ENCODE measurements around the gene UBAP2.

UBAP2 gene, protein sequence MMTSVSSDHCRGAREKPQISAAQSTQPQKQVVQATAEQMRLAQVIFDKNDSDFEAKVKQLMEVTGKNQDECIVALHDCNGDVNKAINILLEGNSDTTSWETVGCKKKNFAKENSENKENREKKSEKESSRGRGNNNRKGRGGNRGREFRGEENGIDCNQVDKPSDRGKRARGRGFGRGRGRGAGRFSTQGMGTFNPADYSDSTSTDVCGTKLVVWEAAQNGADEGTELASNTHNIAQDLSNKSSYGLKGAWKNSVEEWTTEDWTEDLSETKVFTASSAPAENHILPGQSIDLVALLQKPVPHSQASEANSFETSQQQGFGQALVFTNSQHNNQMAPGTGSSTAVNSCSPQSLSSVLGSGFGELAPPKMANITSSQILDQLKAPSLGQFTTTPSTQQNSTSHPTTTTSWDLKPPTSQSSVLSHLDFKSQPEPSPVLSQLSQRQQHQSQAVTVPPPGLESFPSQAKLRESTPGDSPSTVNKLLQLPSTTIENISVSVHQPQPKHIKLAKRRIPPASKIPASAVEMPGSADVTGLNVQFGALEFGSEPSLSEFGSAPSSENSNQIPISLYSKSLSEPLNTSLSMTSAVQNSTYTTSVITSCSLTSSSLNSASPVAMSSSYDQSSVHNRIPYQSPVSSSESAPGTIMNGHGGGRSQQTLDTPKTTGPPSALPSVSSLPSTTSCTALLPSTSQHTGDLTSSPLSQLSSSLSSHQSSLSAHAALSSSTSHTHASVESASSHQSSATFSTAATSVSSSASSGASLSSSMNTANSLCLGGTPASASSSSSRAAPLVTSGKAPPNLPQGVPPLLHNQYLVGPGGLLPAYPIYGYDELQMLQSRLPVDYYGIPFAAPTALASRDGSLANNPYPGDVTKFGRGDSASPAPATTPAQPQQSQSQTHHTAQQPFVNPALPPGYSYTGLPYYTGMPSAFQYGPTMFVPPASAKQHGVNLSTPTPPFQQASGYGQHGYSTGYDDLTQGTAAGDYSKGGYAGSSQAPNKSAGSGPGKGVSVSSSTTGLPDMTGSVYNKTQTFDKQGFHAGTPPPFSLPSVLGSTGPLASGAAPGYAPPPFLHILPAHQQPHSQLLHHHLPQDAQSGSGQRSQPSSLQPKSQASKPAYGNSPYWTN

DNA sequence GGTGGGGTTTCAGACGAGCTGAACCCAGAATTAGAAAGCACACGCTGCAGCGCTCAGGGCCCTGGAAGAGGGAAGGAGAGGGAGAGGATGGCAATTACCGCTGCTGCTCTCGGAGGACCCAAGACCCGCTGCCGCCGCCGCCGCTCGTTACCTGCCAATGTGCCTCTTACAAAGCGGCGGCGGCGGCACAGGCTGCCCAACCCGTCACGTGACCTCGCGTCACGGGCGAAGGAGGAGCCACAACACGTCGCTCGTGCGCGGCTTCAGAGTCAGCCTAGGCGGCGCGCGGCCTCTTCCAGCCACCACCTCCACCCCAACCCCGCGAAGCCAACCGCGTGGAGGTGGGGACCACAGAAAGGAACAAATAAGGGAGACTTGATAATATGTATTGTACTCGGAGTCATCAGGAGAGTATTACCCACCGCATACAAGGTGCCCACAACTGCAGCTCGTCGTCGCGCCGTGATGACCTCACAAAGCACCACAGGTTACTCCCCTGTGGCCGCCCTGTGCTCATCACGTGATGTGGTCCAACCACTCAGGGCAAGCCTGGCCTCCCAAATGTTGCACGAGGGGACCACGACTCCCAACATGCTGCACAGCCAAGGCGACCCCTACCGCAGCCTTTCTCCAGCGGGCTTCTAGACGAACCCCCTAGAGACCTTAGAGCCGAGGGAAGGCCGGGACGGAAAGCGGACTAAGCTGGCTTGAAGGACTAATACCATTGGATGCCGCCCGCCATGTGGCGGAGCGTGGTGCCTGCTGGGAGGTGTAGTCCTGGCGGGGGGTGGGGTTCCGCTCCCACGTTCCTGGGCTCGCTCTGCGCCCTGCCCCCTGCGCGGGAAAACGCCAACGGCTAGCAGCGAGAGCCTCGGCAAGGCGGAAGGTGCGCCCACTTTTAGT is at the start of gene UBAP2:
TSS of gene UBAP2 (minus strand) at position 161 of the 903 bp plus-strand sequence. CDS start 31,739 bp downstream, outside the sequence.
- in situ Hi-C loops (cut with MboI; ENCODE audit: low sequenced_read_pairs), result no loop called here

DNA sequence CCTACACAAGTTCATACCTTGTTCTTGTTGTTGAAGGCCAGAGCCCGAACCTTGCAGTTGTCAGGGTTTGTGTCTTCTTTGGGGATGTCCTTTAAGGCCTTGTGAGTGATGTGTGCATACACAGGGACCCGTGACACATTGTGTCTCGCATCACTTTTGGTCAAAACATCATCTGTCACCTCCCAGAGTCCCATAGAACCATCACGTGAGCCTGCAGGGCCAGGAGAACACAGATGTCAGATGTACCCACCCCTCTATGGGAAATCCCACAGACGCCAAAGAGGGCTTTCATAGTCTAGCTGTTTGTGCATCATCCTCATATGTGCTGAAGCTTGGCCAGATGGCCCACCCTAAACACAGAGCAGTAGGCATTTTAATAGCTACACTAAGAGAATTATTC is 49.6 kb upstream of the UBAP2 start:
- in situ Hi-C loops (cut with MboI; ENCODE audit: low sequenced_read_pairs), result no loop called here

DNA sequence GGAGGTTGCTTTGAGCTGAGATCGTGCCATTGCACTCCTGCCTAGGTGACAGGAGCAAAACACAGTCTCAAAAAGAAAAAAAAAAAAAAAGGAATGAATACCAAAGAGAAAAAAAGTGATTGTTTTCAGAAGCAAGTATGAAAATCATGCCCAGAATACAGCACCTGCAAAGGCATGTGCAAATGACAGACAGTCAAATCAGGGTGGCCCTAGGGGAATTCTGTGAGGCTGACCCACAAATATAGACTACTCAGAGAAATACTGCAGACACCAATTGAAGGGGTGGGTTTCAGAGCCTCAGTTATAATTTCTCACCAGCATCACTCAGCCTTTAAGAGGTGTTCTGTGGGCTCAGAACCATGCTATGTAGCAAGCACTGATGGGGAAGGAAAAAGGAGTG is 49.2 kb upstream of the UBAP2 start:
- in situ Hi-C loops (cut with MboI; ENCODE audit: low sequenced_read_pairs), result no loop called here

DNA sequence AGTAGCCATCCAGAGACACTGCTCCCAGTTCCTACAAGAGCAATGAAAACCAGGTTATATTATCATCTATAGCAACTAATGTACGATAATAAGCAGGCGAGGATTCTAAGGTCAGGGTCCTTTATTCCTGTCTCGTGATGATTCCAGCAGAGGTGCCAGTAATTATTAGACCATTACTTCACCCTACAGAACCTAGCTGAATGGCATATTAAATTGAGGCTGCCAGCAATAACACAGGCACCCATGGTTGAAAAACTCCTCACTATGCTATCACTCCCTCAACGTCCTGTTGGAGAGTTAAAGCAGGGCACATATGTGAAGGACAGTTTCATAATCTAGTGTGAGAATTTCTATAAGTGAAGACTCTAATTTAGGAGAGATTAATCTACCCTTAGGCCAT is 48.1 kb upstream of the UBAP2 start:
- in situ Hi-C loops (cut with MboI; ENCODE audit: low sequenced_read_pairs), result no loop called here

DNA sequence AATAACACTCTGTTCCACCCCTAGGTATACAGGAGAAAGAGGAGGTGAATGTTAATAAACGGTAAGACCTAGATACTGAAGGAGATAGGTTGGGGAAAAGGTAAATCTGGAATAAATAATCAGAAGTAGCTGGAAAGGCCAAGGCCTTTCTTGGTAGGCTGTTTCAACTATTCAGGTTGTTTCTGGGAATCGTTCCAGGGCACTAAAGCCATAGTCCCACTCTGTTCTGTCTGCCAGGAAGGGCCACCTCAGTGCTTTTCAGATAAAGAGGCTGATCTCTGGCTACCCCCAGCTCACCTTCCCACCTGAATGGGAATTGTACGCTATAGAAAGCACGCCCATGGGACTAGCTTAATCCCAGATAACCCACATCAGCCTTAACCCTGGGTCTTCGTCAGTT is 44.9 kb upstream of the UBAP2 start:
- in situ Hi-C loops (cut with MboI; ENCODE audit: low sequenced_read_pairs), result no loop called here

DNA sequence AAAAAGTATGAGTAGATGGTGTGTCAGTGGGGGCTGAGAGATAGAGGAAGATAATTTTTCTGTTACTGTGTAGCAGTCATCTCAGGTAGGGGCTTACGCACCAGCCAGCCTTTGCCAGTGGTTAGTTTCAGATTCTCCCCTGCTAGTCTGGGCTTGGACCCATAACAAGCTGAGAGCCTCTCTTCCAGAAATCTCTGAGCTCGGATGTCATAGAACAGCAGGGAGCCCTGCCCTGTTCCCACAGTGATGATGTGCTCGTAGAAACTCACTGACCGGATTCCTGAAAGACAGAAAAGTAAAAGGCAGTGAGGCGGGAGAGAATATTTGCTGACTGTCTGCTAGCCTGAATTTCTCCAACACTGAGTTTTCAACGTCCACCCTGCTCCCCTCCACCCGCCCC is 40.6 kb upstream of the UBAP2 start:
- in situ Hi-C loops (cut with MboI; ENCODE audit: low sequenced_read_pairs), result no loop called here

DNA sequence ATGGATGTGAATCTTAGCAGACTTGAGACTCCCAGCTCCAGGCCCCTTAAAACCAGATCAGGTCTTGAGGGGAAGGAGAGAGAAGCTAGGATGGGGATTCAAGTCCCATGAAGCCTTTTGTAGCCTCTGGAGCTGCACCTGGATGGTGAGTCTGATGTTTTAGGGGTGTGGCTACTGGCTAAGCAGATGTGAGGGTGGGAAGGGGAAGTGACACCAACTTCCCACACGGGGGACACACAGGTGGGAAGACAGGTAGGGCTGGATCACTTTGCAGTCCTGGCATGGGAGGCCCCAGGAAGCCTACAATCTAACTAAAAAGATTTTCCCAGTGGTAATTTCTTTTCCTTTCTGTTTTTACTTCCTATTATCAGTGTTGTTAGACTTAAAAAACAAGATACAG is 38.7 kb upstream of the UBAP2 start:
- in situ Hi-C loops (cut with MboI; ENCODE audit: low sequenced_read_pairs), result no loop called here

DNA sequence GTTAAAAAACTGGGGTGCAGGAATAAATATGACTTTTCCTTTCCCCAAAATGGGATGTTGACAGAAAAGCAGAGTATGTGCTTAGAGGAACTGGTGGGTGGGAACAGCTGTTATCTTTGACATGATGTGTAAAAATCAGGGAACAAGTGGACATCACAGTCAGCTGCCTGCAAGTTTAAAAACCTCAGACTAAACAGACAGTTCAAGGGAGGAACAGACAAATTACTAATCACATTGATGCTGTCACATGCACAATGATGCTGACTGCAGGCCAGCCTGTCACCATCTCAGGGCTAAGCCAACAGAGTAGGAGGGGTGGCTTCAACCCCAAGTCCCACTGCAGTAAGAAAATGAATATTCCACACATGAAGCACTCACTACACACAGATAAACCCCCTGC is 38.2 kb upstream of the UBAP2 start:
- in situ Hi-C loops (cut with MboI; ENCODE audit: low sequenced_read_pairs), result no loop called here

DNA sequence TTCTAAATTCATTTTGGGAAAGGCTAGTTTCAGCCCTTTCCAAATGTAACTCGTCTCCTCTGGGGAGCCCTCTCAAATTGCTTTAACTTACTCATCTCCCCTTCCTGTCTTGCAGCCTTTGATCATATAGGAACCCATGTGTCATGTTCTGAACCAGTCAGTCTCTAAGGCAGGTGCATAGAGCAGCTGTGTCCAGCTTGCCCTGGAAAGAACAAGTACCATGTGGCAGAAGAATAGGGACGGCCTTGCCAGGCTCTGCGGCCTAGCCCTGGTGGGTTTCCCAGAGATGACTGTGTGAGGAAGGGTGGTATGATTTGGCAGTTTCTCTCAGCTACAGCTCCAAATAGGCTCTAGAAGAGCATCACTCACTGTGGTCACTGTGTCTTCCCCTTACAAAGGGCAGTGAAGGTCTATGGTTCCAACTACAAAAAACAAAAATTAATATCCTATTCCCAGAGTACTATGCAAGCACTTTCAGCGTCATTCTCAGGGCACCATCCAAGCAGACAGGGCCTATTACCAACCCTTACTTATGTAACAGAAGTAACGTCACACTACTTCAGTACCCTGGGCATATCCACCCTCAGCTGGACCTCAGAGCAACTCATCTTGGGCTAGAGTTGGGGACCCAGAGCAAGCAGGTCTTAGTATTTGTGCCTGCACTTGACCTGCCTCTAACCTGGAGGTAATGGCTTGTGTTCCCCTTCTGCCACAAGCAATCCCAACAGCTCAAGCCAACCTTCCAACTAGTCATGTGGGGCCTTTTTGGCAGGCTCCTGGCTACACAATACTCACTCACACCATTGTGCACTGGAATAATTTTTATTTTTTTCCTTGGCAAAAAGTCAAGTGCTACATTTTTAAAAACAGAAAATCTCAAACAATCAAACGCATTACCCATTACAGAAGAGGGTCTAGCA is 37.2 kb upstream of the UBAP2 start:
- in situ Hi-C loops (cut with MboI; ENCODE audit: low sequenced_read_pairs), result no loop called here

DNA sequence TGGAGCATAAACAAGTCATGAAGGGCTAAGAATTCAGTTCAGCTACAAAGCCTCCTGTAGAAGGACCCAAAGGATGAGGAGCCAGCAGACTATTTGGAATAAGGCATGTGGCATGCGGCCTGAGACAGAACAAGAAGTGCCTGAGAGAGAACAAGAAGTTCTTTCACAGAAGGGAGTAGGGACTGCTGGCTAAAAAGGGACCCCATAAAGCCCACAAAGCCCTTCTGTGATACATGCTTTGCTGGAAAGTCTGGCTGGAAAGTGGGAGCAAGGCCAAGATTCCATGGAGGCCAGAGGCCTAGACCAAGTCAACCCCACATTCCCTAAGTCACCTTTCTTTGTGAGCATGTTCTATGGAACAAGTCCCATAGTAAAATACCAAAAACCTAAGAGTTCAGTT is 35.9 kb upstream of the UBAP2 start:
- in situ Hi-C loops (cut with MboI; ENCODE audit: low sequenced_read_pairs), result no loop called here

DNA sequence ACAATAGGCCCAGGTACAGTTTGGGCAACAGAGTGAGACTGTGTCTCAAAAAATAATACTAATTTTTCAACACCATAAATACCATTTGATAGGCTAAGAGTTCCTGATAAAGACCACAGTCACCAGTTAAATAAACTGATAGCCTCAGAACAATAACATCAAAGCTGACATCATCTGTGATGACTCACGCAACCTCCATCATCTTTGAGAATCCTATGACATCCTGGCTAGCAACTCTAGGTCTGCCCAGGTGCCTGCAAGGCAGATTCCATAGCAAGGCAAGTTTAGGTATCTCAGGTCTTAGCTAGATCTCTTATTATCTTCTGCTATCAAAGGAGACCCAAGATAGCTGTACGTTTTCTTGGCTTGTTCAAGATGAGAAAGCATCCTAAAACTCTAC is 30.5 kb upstream of the UBAP2 start:
- in situ Hi-C loops (cut with MboI; ENCODE audit: low sequenced_read_pairs), result loop anchor here (10.0 kb wide), 2 partner anchors 64 to 284 kb away; partner anchors contain the start of gene PRSS3

DNA sequence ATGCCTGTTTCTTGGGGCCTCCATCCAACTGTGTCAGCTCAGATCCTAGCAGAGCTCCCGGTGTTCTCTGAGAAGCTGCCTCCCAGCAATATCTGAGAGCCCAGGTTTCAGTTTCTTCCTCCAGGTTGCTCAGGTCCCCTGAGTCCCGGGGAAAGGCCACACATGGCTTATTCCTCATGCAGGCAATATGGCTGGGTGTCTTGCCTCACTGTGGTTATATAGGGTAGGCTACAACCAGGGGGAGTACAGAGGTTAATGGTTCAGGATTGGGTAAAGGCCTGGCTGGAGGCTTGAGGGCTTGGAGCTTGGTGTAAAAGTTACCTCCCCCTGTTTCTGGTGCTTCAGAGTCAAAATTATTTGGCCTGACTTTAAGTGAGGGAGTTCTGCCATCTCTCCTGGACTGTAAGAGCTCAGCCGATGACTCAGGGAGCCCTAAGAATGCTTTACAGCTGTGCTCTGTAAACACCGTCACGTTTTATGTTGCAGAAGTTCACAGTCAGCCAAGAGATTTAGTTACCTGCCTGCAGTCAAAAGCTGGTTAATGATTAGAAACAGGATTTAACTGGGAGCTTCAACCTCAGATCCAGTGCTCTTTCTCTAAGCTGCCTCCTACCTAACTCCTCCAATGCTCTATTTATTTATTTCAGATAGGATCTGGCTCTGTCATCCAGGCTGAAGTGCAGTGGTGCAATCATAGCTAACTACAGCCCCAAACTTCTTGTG is 24.3 kb upstream of the UBAP2 start:
- in situ Hi-C loops (cut with MboI; ENCODE audit: low sequenced_read_pairs), result loop anchor here (10.0 kb wide), 2 partner anchors 58 to 278 kb away; partner anchors contain the start of gene PRSS3

DNA sequence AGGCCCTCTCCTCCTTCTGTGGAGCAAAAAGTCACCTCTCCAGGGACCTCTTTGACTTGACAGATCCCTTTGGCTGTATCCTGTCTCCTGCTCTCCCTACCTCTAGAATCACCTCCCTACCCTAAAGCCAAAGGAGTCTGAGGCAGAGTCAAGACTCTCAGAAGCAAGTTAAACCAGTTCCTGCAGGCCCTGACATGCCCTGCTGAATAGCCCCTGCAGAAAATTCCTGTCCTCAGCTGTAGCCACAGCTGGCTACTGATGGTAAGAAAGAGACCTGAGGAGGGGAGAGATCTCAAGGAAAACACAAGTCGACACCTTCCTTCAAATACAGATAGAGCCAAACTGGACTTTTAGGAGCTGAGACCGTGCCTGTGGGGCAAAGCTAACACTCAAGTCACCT is 23.7 kb upstream of the UBAP2 start:
- in situ Hi-C loops (cut with MboI; ENCODE audit: low sequenced_read_pairs), result loop anchor here (10.0 kb wide), 2 partner anchors 58 to 278 kb away; partner anchors contain the start of gene PRSS3

DNA sequence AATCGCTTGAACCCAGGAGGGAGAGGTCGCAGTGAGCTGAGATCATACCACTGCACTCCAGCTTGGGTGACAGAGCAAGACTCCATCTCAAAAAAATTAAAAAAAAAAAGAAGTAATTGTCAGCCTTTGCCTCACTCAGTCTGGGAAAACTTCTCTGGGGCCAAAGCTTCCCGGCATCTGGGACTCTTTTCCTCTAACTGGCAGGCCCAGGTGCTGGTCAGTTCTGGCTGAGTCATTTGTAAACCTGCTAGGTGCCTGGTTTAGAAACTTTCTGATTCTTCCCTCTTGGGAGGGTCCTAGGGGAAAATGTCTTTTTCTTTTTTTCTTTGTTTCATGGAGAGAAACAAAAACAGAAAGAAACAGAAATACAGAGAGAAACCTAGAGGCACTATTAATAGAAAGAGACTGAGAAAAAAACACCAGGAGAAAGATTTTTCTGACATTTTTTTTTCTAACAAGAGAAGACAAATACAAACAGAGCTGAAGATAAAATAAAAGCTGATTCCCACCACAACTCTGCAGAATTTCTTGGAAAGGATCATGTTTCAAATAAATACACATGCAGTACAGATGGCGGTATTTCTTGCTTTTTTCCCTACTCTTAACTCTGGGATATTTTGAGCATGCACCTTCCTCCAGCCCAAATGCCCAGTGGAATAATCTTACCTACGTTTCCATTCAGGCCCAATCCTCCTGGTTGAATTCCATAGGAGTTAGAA is 22.1 kb upstream of the UBAP2 start:
- in situ Hi-C loops (cut with MboI; ENCODE audit: low sequenced_read_pairs), result loop anchor here (10.0 kb wide), 2 partner anchors 56 to 276 kb away; partner anchors contain the start of gene PRSS3

DNA sequence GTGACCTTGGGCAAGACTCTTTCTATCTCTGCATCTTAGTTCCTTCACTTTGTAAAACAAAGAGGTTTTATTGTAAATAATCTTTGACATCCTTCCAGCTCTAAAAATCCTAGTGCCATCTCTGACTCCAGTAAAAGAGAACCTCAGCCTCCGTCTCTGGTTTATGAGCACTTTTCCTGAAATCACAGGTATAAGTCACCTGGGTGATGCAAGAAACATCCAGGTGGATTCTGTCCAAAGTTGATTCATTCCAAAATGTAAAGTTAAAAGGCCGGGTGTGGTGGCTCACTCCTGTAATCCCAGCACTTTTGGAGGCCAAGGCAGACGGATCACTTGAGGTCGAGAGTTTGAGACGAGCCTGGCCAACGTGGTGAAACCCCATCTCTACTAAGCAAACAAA is 21.1 kb upstream of the UBAP2 start:
- in situ Hi-C loops (cut with MboI; ENCODE audit: low sequenced_read_pairs), result loop anchor here (10.0 kb wide), 2 partner anchors 55 to 275 kb away; partner anchors contain the start of gene PRSS3

DNA sequence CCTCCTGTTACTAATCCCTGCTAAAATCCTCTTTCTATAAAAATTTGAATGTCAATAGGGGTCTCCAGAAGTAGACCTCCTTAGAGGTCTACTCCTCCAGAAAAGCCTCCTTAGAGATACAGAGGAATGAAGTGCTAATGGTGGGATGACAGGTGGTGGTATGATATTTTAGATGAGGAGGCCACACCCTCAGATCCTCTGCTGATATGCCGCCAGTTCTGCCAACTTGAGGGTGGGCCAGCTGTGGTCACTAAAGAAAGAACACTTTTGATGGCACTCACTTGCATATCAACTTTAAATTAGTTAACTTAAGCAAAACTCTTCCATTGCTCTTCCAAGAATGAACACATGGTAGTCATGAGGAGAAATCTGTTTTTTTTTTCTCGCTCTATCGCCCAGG is 16.9 kb upstream of the UBAP2 start:
- in situ Hi-C loops (cut with MboI; ENCODE audit: low sequenced_read_pairs), result no loop called here

DNA sequence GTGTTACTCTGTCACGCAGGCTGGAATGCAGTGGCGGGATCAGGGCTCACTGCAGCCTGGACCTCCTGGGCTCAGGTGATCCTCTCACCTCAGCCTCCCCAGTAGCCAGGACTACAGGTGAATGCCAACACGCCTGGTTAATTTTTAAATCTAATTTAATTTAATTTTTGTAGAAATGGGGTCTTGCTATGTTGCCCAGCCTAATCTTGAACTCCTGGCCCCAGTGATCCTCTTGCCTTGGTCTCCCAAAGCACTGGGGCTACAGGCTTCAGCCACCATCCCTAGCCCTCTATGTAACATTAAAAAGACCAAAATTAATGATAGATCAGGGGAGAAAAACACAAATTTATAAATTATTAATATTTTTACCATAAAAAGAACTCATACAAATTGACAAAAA is 11.3 kb upstream of the UBAP2 start:
- in situ Hi-C loops (cut with MboI; ENCODE audit: low sequenced_read_pairs), result no loop called here

DNA sequence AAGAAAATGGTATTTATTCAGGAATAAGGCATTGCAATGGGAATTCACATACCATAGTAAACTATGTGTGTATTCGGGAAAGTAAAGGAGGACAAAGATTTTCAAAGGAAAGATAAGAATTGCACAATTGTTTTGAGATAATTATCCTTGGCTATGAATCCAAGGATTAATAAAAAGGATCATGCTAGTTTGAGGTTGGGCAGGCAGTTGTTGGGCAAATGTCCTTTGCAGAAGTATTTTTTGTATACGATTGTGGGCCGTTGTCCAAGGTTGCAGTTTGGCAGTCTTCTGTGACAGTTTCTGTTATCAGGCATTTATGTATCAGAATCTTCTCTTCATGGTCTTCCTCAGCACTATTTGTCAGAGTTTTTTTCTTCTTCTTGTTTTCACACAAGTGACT is 10.6 kb upstream of the UBAP2 start:
- in situ Hi-C loops (cut with MboI; ENCODE audit: low sequenced_read_pairs), result no loop called here
